Smooth muscle cell (in vitro differentiated cells): Measurements from ENCODE around the gene FANCG. TPM values are rescaled to one million over a fixed set of nuclear protein-coding genes. Genes with fewer than 3 reads are reported as not detected.

ENCODE experiments used
- DNase-seq: peaks from one replicate; lab custom pipeline; 2025; ENCODE audit not compliant: unreplicated experiment; lab: John Stamatoyannopoulos, UW
- H2AFZ ChIP-seq: fragments of 200-600 bp; sonication (generic); 2 replicates; pipeline ENCODE4 v1.6.0; 2016; ENCODE audit warnings: antibody characterized with exemption, low read depth, mild to moderate bottlenecking
- H3F3A ChIP-seq: fragments of 200-600 bp; sonication (generic); 2 replicates; pipeline ENCODE4 v1.6.0; 2017; ENCODE audit warnings: antibody characterized with exemption, low read depth
- H3K27ac ChIP-seq: fragments of 200-600 bp; sonication (generic); 2 replicates; pipeline ENCODE4 v1.5.1; 2016; ENCODE audit warnings: low read depth, mild to moderate bottlenecking
- H3K27me3 ChIP-seq: fragments of 200-600 bp; sonication (generic); 2 replicates; pipeline ENCODE4 v1.6.1; 2016; ENCODE audit warnings: low read depth, mild to moderate bottlenecking
- H3K36me3 ChIP-seq: fragments of 200-600 bp; sonication (generic); 2 replicates; pipeline ENCODE4 v1.5.1; 2016; ENCODE audit warnings: low read depth
- H3K4me1 ChIP-seq: fragments of 200-600 bp; sonication (generic); 2 replicates; pipeline ENCODE4 v1.5.1; 2016; ENCODE audit warnings: low read depth
- H3K4me2 ChIP-seq: fragments of 200-600 bp; sonication (generic); 2 replicates; pipeline ENCODE4 v1.6.0; 2016; ENCODE audit warnings: mild to moderate bottlenecking
- H3K4me3 ChIP-seq: fragments of 200-600 bp; sonication (generic); 2 replicates; pipeline ENCODE4 v1.5.1; 2016; ENCODE audit warnings: mild to moderate bottlenecking
- H3K79me2 ChIP-seq: fragments of 200-600 bp; sonication (generic); 2 replicates; pipeline ENCODE4 v1.6.0; 2016; ENCODE audit warnings: low read depth, mild to moderate bottlenecking
- H3K9ac ChIP-seq: fragments of 200-600 bp; sonication (generic); 2 replicates; pipeline ENCODE4 v1.6.0; 2016; ENCODE audit warnings: low read depth
- H3K9me3 ChIP-seq: fragments of 200-600 bp; sonication (generic); replicated peaks from 2 replicates; pipeline ENCODE4 v1.5.1; 2016; ENCODE audit warnings: low read depth
- H4K20me1 ChIP-seq: fragments of 200-600 bp; sonication (generic); 2 replicates; pipeline ENCODE4 v1.6.0; 2016; ENCODE audit warnings: low read depth
- WGBS: methylation state at CpG from one replicate; pipeline ENCODE4 v1.1.7; 2016; ENCODE audit warnings: low lambda C conversion rate; 5-methylcytosine and 5-hydroxymethylcytosine counted together
- polyA plus RNA-seq: library from polyadenylated mRNA; unstranded; fragments of >200 nt; fragmentation: Nextera tagmentation; extraction: Ambion mirVana; gene quantifications from 2 replicates; pipeline ENCODE4 v1.2.1, GENCODE V29; 2016
- total RNA-seq: library from RNA; depleted of rRNA; stranded (reverse); fragments of >200 nt; gene quantifications from 2 replicates; pipeline ENCODE4 v1.2.3, GENCODE V29; 2014
- TF ChIP-seq, protein P1 (sequence below): fragments of 200-600 bp; sonication (generic); IDR thresholded peaks from 2 replicates; pipeline ENCODE4 v1.5.1; 2017; ENCODE audit warnings: borderline replicate concordance, mild to moderate bottlenecking, antibody characterized with exemption; ENCODE audit not compliant: insufficient read depth, poor library complexity, severe bottlenecking

FANCG gene
- total and polyA plus RNA-seq, 2 experiments from 2014 or later, result 13.0 to 19.0 TPM

GRCh38 chr9:35106343-35106730 lies 26.6 kb upstream of the FANCG start:
- no peak overlapping the region for H2AFZ ChIP-seq
- no peak overlapping the region for H3K27ac ChIP-seq
- H3K4me3 ChIP-seq, result no peak overlapping the region
- TF ChIP-seq, protein P1, sequence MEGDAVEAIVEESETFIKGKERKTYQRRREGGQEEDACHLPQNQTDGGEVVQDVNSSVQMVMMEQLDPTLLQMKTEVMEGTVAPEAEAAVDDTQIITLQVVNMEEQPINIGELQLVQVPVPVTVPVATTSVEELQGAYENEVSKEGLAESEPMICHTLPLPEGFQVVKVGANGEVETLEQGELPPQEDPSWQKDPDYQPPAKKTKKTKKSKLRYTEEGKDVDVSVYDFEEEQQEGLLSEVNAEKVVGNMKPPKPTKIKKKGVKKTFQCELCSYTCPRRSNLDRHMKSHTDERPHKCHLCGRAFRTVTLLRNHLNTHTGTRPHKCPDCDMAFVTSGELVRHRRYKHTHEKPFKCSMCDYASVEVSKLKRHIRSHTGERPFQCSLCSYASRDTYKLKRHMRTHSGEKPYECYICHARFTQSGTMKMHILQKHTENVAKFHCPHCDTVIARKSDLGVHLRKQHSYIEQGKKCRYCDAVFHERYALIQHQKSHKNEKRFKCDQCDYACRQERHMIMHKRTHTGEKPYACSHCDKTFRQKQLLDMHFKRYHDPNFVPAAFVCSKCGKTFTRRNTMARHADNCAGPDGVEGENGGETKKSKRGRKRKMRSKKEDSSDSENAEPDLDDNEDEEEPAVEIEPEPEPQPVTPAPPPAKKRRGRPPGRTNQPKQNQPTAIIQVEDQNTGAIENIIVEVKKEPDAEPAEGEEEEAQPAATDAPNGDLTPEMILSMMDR, result no peak
- no peaks in the 10 kb centered on the region for H3K9me3 ChIP-seq
- no peaks in the 10 kb centered on the region for H3K27me3 ChIP-seq
- peaks cover 44% of the 10 kb centered on the region for H3K79me2 ChIP-seq
- no peak overlapping the region for H3K9ac ChIP-seq
- H3K4me2 ChIP-seq, result no peak overlapping the region
- 94% methylated on average over 7 of the region's 7 CpGs for WGBS
- H4K20me1 ChIP-seq, result peaks cover 32% of the 10 kb centered on the region
- peaks cover 17% of the 10 kb centered on the region for H3K4me1 ChIP-seq
- DNase-seq, result no peak
- H3K36me3 ChIP-seq, result no peaks in the 10 kb centered on the region
- peaks cover 11% of the 10 kb centered on the region for H3F3A ChIP-seq

- Histone ChIP-seq H3K36me3 (no peaks in the 10 kb centered on the region), H3F3A (peaks cover 11% of the 10 kb centered on the region), H3K27me3 (no peaks in the 10 kb centered on the region), H3K79me2 (peaks cover 38% of the 10 kb centered on the region), H3K9me3 (no peaks in the 10 kb centered on the region), H3K4me1 (peaks cover 16% of the 10 kb centered on the region), H2AFZ (no peak overlapping the region), H3K4me2 (no peak overlapping the region), H3K4me3 (no peak overlapping the region), H3K27ac (no peak overlapping the region), H3K9ac (no peak overlapping the region), H4K20me1 (peaks cover 28% of the 10 kb centered on the region)
- TF ChIP-seq, protein P1, result no peak
- DNase-seq, result no peak
- 99% methylated on average over 13 of the region's 13 CpGs for WGBS
Measured at GRCh38 chr9:35105571-35106342, 26.0 kb upstream of the FANCG start.

- H3K27ac ChIP-seq, result no peak overlapping the region
- H3K36me3 ChIP-seq, result no peaks in the 10 kb centered on the region
- H3K9me3 ChIP-seq, result no peaks in the 10 kb centered on the region
- H3K27me3 ChIP-seq, result no peaks in the 10 kb centered on the region
- H3F3A ChIP-seq, result peaks cover 11% of the 10 kb centered on the region
- no peak overlapping the region for H3K4me3 ChIP-seq
- H3K4me1 ChIP-seq, result peaks cover 11% of the 10 kb centered on the region
- no peak overlapping the region for H3K9ac ChIP-seq
- TF ChIP-seq, protein P1, result no peak
- WGBS, result 97% methylated on average over 12 of the region's 12 CpGs
- DNase-seq, result no peak
- peaks cover 32% of the 10 kb centered on the region for H3K79me2 ChIP-seq
- H2AFZ ChIP-seq, result no peak overlapping the region
- H4K20me1 ChIP-seq, result peaks cover 22% of the 10 kb centered on the region
- no peak overlapping the region for H3K4me2 ChIP-seq
Measured at GRCh38 chr9:35105126-35105525, 25.4 kb upstream of the FANCG start.

DNA sequence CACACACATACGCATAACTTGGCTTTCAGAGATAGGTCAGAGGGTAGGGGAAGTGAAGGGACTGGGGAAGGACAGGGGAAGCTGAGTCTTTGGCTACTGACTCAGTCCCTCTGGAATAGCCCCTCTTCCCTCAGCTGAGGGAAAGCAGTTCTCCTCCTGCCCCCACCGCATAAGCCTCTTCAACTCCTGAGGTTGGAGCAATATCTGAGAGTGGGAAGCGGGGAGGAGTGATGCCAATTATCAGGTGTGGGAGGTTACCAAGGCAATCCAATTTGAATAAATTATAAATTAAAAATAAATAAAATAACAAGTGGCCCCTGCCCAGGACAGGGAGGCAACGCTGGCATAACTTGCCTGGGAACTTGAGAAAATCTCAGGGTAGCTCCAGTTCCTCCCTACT lies 24.8 kb upstream of the FANCG start:
- Histone ChIP-seq H3K9ac (peak overlapping the region; percentile 87), H3K27ac (peak overlapping the region; percentile 98), H3K9me3 (no peaks in the 10 kb centered on the region), H3K36me3 (no peaks in the 10 kb centered on the region), H3K4me1 (peaks cover 11% of the 10 kb centered on the region), H3F3A (peaks cover 11% of the 10 kb centered on the region), H3K79me2 (peaks cover 26% of the 10 kb centered on the region), H3K4me3 (no peak overlapping the region), H4K20me1 (peaks cover 16% of the 10 kb centered on the region), H3K4me2 (no peak overlapping the region), H2AFZ (no peak overlapping the region), H3K27me3 (no peaks in the 10 kb centered on the region)
- TF ChIP-seq, protein P1, result no peak
- 95% methylated on average over 4 of the region's 4 CpGs for WGBS
- no peak for DNase-seq
